ENCODE measurements around the gene SMOC2. TPM values are rescaled to one million over a fixed set of nuclear protein-coding genes. Genes with fewer than 3 reads are reported as not detected.

The SMOC2 gene
- total RNA-seq, 1 donor from 2014 or later, result 0.53 TPM

GRCh38 chr6:168520233-168520632 lies 79.2 kb downstream of the SMOC2 start:
- H3K27me3 ChIP-seq (ENCODE audit: control insufficient read depth, insufficient read depth, low read length), result no peaks in the 10 kb centered on the region
- no peak for TF ChIP-seq CTCF (IDR thresholded peaks at IDR 0.05; ENCODE audit: insufficient read depth, low read length, severe bottlenecking)
- FAIRE-seq (no peak), DNase-seq (ENCODE audit: low read depth) (no peak)
- H3K4me3 ChIP-seq (ENCODE audit: low read depth, low read length), result no peak overlapping the region
- no peaks in the 10 kb centered on the region for H3K36me3 ChIP-seq (ENCODE audit: control insufficient read depth, insufficient read depth, low read length)

GRCh38 chr6:168524571-168525001 lies 83.6 kb downstream of the SMOC2 start:
- H3K36me3 ChIP-seq (ENCODE audit: control insufficient read depth, insufficient read depth, low read length), result no peaks in the 10 kb centered on the region
- no peak overlapping the region for H3K4me3 ChIP-seq (ENCODE audit: low read depth, low read length)
- no peak for FAIRE-seq
- no peak for DNase-seq (ENCODE audit: low read depth)
- H3K27me3 ChIP-seq (ENCODE audit: control insufficient read depth, insufficient read depth, low read length), result no peaks in the 10 kb centered on the region
- TF ChIP-seq CTCF (IDR thresholded peaks at IDR 0.05; ENCODE audit: insufficient read depth, low read length, severe bottlenecking), result no peak

GRCh38 chr6:168525114-168525513 lies 84.1 kb downstream of the SMOC2 start:
- FAIRE-seq (no peak), DNase-seq (ENCODE audit: low read depth) (no peak)
- no peaks in the 10 kb centered on the region for H3K27me3 ChIP-seq (ENCODE audit: control insufficient read depth, insufficient read depth, low read length)
- H3K4me3 ChIP-seq (ENCODE audit: low read depth, low read length), result no peak overlapping the region
- no peaks in the 10 kb centered on the region for H3K36me3 ChIP-seq (ENCODE audit: control insufficient read depth, insufficient read depth, low read length)
- TF ChIP-seq CTCF (IDR thresholded peaks at IDR 0.05; ENCODE audit: insufficient read depth, low read length, severe bottlenecking), result no peak

GRCh38 chr6:168525926-168526630 lies 85.1 kb downstream of the SMOC2 start:
- FAIRE-seq (no peak), DNase-seq (ENCODE audit: low read depth) (no peak)
- TF ChIP-seq CTCF (IDR thresholded peaks at IDR 0.05; ENCODE audit: insufficient read depth, low read length, severe bottlenecking), result no peak
- H3K36me3 ChIP-seq (ENCODE audit: control insufficient read depth, insufficient read depth, low read length), result no peaks in the 10 kb centered on the region
- no peaks in the 10 kb centered on the region for H3K27me3 ChIP-seq (ENCODE audit: control insufficient read depth, insufficient read depth, low read length)
- H3K4me3 ChIP-seq (ENCODE audit: low read depth, low read length), result no peak overlapping the region

- FAIRE-seq (no peak), DNase-seq (ENCODE audit: low read depth) (no peak)
- Histone ChIP-seq H3K4me3 (ENCODE audit: low read depth, low read length) (no peak overlapping the region), H3K27me3 (ENCODE audit: control insufficient read depth, insufficient read depth, low read length) (no peaks in the 10 kb centered on the region), H3K36me3 (ENCODE audit: control insufficient read depth, insufficient read depth, low read length) (no peaks in the 10 kb centered on the region)
- no peak for TF ChIP-seq CTCF (IDR thresholded peaks at IDR 0.05; ENCODE audit: insufficient read depth, low read length, severe bottlenecking)
Measured at GRCh38 chr6:168526841-168527281, 85.9 kb downstream of the SMOC2 start.
